Activated CD8-positive, alpha-beta memory T cell treated with anti-CD3 and anti-CD28 coated beads, Interleukin-2, amount 50 U/mL, for 24 hours (primary cell): ENCODE measurements around the gene SLC22A13.
"Not testable (repeated sequence)": the region's sequence is repeated elsewhere in the genome, so short reads cannot be mapped to it uniquely, and the experiment has no call there.

ENCODE experiments used
- DNase-seq: peaks from one replicate; pipeline ENCODE4 v3.0.0-alpha.2; 2020; ENCODE audit errors: extremely low read depth

Gene SLC22A13

DNA sequence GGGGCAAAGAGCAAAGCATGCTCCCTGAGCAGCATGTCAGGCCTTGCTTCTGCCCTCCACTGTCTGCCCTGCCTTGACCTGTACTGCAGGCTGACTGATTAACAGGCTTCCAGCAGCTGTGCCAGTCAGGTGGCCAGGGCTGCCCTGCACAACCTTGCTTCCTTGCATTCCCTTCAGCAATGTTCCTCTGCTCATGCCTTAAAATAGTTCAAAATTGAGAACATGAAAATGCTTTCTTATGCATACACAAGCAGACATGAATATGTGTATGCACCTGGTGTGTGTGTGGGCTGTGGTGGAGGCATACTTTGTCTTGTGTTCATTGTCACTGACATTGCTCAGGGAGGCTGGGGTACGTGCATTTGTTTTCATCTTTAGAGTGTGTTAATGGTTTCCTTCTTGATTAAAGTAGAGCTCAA, 1.2 kb upstream of the SLC22A13 start:
- DNase-seq, result no peak

DNA sequence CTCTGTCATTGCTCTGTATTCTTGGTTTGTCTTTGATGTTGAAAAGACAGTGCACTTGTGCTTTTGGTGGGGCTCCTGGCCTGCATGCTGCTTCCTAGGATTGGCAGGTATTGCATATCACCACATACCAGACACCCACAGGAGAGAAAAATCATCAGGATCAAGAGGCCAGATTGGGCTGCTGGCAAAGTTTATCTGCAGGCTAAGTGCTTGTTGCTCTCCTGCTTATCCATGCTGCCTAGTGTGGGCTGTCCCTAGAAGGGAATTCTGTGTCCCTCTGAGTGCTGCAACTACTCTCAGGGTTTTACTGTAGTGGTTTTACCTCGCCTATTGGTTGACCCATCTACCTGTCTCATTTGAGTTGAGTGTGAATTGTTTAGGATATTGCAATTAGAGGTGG, 833 bp upstream of the SLC22A13 start:
- no peak for DNase-seq

DNA sequence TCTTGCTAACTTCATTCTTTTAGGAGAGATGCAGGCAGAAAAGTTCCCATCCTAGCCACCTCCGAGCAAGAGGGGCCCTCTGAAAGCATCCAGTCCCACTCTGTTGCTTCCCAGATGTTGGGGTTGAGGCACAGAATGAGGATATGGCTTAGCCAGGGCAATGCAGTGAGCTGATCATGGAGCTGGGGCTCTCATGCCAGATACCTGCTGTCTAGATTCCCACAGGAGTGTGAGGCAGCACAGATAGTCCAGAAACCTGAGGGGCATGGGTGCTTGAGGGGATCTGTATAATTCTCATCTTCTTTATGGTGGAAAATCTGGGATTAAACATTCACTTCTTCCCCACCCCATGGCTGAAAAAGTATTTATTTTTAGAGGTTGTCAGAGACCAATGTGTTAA, 1.2 kb downstream of the SLC22A13 start:
- DNase-seq, result no peak

DNA sequence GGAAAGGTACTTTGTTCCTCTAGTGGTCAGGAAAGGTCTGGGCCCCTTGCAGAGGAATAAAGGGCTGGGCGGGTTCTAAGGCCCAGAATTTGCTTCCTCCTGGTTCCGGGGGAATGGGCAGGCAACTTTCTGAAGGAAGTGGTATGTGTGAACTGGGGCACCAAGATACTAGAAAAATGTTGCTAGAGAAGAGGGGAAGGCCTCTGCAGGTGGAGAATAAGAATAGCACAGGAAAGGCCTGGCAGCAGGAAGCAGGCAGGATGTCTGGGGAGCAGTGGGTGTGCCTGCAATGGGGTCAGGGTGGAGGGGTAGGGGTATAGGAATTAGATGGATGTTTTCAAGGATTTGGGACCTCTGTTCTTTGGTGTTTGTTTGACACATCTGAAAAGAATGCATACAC, 2.0 kb downstream of the SLC22A13 start:
- no peak for DNase-seq

DNA sequence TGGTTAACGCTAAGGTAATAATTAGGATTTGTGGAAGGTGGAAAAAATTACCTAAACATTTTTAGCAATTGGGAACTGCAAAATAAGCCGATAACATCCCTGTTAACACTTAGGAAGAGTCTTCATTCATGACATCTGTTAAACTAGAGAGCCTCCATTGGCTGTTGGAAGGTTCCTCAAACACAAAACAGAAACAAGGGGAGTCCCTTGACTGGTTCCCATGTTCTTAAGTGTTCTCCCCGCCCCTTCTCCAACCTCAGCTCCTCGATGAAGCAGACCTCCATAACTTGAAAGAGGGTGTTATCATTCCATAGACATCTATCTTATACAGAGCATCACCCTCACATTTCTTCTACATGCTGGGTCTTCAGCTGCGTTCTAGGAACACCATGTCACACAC, 2.5 kb downstream of the SLC22A13 start:
- no peak for DNase-seq

DNA sequence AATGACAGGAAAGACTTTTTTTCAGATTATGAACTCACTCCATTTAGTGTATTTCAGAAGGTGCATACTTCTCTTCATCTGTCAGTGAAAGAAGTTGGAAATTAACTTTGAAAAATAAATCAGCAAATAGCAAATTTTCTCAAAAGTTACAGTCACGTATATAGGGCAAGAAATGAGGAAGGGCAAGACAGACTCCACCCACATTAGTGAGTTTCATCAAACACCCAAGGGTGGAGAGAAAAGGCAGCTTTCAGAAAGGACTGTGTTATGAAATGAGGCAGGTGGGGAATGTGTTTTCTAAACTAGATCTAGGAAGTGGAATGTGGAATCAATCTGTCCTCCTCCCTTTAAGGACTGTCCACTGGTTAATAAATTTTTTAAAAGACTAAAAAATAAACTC, 2.9 kb downstream of the SLC22A13 start:
- DNase-seq, result no peak

DNA sequence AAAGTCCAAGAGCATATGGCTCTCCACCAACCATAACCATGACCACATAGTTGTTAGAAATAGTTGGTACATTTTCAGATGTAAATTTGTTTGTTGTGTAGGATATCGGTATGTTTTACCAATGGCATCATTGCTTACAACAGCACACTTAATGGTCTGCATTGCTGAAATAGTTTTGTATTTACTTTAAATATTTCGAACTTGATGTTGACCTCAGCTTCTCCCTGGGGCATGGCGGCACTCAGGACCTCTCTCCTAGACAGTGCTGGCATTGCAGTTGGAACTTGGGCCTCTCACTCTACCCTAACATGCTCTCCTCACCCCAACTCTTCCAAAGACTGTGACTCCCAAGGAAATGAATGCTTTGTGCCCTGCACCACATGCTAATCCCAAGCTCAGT, 5.0 kb downstream of the SLC22A13 start:
- DNase-seq, result no peak

DNA sequence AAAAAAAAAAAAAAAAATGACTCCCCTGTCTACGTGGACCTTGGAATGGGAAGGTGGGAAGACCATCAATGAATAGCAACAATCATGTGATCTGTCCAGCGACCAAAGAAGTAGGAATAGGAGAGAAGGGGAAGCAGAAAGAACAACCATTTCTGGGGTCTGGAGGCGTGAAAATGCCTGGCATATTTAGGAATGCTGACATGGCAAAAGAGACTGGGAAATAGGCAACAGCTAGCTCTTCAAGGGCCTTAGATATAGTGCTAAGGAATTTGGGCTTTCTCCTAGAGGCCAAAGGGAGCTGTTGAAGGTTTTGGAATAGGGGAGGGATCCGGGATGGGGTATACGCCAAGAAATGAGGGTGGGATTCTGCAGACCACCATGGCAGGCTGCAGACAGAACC, 5.9 kb downstream of the SLC22A13 start:
- DNase-seq, result no peak

DNA sequence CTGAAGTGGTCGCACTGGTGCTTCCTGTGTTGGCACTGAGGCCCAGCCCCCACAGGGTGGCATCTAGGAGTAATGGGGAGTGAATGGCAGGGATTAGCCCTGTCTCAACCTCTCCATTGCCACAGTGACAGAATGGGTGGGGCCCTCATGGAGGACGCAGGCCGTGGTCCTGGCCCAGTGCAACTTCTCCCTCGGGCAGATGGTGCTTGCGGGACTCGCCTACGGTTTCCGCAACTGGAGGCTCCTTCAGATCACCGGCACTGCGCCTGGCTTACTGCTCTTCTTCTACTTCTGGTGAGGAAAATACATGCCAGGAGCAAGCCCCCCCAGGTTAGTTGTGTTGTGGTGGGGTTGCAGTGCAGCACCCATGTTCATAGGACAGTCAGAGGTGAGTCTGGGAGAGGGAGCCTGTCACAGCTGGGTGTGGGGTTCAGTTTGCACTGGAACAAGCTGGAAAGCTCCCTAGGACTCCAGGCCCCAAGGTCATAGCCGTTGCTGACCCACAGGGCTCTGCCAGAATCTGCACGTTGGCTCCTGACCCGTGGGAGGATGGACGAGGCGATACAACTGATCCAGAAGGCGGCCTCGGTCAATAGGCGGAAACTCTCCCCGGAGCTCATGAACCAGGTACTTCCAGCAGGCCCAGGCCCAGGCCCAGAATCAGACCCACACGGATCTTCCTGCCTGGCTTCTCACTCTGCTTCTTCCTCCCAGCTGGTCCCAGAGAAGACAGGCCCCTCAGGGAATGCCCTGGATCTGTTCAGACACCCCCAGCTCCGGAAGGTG, 9.4 kb downstream of the SLC22A13 start:
- DNase-seq, result no peak

DNA sequence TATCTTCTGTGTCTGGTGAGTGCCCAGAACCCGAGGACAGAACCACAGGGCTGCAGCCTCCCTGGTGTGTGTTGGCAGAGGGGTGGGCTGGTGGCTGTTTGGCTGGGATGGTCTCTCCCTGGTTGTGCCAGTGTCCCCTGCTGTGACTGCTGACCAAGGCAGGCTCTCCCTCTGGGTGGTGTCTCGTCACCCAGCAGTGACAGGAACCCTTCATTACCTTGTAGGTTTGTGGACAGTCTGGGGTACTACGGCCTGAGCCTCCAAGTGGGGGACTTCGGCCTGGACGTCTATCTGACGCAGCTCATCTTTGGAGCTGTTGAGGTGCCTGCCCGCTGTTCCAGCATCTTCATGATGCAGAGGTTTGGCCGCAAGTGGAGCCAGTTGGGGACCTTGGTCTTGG, 10.0 kb downstream of the SLC22A13 start:
- no peak for DNase-seq

DNA sequence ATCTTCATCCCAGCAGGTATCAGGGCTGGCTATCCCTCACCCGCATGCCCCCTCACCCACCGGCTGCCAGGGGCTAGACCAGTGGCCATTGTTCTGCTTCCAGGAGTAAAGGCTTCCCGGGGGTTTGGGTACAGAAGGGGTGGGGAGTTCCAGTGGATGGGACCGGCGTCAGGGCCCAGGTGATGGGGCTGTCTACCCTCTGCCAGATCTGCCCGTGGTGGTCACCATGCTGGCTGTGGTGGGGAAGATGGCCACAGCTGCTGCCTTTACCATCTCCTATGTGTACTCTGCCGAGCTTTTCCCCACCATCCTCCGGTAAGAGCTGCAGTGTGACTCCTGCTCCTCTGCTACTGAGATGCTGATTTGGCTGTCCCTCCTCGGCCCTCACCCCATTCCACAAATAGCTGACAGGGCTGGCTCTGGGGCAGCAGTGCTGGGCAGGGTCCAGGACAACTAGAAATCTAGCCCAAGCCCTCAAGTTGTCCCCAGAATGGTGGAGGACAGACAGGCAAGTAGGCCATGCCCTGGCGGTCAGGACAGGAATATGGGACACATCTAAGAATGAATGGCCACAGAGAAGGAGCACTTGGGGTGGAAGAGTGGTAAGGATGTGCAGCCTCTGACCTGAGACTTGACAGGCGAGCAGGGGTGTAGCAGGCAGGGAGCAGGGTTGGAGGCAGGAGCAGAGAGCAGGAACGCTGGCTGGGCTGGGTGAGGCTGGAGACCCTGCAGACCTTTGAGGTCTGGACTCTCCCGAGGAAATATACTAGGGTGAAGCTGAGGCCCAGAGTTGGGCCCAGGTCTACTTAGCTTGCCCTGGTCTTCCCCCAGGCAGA, 10.7 kb downstream of the SLC22A13 start:
- DNase-seq, result no peak

DNA sequence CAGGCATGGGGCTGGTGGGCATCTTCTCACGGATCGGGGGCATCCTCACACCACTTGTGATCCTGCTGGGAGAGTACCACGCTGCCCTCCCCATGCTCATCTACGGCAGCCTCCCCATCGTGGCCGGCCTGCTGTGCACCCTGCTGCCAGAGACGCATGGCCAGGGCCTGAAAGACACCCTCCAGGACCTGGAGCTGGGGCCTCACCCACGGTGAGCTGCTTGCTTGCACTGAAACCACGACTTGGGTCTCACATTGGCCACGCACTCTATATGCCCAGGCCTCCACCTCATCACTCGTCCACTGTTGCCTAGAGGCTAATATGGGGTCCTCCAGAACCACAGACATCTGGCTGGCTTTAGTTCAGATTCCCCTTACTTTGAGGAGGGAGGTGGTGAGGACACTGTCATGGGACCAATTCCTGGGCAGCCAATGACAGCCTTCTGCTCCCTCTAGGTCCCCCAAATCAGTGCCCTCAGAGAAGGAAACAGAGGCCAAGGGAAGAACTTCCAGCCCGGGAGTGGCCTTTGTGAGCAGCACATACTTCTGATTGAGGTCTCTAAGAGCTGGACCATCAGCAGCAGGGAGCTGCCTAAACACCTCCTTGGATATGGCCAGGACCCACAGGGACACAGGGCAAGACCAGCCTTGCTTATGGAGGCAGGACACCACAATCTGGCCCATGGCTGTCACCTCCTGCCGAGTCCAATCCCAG, 11.5 kb downstream of the SLC22A13 start:
- no peak for DNase-seq

DNA sequence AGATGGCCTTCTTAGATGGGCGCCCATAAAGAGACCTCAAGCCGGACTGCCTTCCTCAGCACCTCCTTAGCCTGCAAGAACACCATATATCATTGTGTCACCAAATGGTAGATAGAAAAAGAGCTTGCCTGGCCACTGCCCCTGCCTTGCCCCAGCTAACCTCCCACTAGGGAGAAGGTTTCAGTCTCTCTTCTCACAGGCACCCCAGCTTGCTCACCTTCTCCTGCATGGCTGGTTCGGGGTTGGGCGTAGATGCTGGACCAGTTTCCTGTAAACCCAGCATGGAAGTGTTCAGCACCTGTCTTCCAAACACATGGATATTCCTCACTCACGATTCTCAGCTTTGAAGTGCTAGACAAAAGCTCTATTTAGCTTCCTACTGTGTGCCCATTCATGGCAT, 13.2 kb downstream of the SLC22A13 start:
- DNase-seq, result no peak

DNA sequence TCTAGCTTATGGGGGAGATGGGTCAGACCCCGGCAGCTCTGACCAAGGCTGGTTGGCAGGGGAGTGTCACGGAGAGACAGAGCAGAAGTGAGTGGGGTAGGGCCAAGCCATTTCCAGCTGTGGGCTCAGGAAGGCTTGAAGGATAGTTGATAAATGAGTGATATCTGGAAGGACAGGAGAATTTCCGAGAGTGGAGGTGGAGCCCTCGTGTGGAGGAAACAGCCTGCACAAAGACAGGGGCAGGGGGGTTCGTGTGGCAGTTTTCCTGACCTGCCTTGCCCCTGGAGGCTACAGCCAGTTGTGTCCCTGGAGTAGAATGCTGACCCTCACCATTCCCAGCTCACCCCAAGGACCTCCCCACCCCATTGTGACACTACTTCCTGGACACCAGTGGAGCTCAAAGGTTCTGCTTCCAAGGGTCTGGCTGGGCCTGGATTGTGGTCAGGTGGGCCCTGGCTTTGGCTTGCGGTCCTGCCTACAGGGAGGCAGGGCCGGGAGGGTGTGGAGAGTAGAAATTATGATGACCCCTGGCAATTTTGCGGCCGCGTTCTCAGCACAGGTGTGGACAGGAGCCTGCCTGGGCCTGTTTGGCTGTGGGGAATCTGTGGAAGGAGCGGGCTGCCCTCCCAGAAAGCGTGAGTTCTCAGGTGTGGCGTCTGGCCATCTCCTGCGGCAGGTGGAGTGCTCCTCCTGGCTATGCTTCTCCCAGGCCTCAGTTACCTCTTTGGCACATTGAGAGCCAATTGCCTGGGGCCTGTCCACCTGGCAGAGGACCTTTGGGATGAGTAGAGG, 16.5 kb downstream of the SLC22A13 start, which contains the start of gene SLC22A14:
SLC22A14 (plus strand) TSS at position 400 of the 792 bp plus-strand sequence. CDS start 23,733 bp downstream, outside the sequence.
- no peak for DNase-seq

DNA sequence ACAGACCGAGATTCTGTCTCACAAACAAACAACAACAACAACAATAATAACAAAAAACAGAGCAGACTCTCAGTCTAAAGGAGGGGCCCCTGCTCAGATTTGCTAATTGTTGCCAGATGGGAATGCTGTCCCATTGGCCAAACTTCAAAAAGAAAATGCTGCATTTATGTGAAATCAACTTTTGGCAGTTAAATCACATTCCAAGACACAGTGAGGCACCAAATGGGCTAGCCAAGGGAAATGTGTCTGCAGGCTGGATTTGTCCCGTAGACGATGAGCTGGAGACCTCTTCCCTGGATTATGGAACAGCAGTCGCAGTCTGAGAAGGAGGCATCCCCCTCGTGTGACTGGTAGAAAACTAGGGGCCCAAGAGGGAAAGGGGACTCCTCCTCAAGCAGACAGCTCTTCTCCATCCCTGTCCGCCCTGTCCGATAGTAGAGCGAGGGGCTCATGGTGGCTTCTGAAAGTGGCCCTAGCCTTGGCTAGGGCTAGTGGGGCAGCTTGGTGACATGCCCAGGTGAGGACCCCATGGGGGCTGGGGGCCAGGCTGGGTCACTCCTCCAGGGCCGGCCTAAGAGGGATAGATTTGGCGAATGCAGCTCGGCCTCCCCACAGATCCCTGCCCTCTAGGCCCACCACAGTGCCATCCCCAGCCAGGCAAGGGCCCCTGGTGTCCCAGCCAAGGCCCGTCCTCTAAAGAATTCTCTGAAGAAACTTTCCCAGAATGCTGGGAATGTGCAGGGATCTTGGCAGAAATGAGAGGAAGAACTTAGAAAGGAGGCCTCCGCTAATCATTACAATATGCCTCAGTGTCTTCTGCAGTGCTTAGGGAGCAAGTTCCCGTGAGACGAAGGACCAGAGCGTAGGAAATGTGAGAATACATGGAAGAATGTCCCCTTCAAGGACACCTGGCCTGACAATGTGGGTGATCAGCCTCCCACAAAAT, 18.5 kb downstream of the SLC22A13 start:
- DNase-seq, result no peak

DNA sequence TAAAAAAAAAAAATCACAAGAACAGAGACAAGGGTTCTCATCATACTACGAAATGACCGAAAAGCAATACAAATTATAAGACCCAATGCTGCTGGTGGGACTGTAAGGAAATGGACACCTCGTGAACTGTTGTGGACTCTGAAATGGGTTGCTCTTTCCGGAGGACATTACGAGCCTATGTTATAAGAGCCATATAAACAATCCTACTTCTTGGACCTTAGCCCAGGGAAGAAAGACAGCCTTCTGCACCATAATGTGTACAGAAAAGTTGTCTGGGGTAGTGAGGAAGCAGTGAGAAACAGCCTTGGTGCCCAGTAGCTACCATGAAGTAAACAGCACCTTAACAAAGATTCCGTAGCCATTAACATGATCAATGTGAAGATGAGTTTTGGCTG, 19.1 kb downstream of the SLC22A13 start:
- DNase-seq, result no peak

DNA sequence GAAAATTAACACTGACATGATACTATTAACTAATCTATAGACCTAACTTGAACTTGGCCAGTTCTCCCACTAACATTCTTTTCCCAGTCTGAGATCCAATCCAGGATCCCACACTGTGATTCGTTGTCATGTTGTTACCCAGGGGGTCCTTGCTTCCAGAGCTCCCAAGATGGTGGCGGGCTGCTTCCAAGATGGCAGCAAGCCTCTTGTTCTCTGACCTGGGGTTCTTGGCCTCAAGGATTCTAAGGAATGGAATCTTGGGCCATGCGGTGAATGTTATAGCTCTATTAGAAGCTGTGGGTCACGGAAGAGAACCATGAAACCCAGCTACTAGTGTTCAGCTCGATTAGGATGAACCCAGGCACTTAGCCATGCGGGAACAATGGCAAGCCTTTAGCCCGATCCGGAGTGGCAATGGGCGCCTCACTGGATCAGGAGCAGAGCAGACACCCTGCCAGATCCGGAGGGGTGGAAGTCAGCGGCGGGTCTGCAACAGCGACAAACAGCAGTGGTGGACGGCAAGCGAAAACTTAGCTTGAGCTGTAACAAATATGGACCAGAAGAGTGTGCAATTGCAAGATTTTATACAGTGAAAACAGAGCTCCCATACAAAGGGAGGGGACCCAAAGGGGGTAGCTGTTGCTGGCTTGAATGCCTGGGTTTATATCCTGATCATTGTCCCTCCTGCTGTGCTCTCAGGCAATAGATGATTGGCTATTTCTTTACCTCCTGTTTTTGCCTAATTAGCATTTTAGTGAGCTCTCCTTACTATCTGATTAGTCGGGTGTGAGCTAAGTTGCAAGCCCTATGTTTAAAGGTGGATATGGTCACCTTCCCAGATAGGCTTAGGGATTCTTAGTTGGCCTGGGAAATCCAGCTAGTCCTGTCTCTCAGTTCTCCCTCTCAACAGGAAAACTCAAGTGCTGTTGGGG, 23.9 kb downstream of the SLC22A13 start:
- not testable (repeated sequence) for DNase-seq

DNA sequence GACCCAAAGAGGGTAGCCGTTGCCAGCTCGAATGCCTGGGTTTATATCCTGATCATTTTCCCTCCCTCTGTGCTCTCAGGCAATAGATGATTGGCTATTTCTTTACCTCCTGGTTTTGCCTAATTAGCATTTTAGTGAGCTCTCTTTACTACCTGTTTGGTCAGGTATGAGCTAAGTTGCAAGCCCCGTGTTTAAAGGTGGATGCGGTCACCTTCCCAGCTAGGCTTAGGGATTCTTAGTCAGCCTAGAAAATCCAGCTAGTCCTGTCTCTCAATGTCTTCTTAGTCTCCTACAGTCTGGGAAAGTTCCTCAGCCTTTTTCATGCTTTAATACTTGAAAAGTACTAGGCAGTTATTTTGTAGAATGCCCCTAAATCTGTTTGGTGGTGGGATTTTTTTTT, 31.4 kb downstream of the SLC22A13 start:
- not testable (repeated sequence) for DNase-seq

DNA sequence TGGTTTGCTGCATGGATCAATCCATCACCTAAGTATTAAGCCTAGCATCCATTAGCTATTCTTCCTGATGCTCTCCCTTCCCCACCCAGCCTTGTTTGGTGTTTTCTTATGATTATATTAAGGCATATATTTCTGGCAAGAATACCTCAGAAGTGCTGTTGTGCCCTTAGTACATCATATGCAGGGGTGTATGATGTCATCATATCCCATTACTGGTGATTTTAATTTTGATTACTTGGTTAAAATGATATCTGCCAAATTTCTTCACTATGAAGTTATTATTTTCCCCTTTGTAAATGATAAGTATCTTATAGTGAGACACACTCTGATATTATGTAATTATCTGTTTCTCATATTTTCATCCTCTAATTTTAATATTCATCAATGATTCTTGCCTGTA, 31.9 kb downstream of the SLC22A13 start:
- no peak for DNase-seq
